NAMALWA (cell line): ENCODE data around the gene NTM.
"Not testable (repeated sequence)": the region's sequence is repeated elsewhere in the genome, so short reads cannot be mapped to it uniquely, and the experiment has no call there.

ENCODE experiments used
- DNase-seq: peaks from one replicate; pipeline ENCODE4 v3.0.0-alpha.2; 2015; ENCODE audit warnings: low spot score

Gene NTM

GRCh38 chr11:131463649-131464425 lies 93.4 kb downstream of the NTM start:
- DNase-seq: no peak

GRCh38 chr11:131464461-131464860 lies 94.0 kb downstream of the NTM start:
- no peak for DNase-seq

- no peak for DNase-seq
Measured at GRCh38 chr11:131465039-131465438, 94.6 kb downstream of the NTM start.

- DNase-seq: no peak
Measured at GRCh38 chr11:131465746-131466145, 95.3 kb downstream of the NTM start.

GRCh38 chr11:131467645-131468394 lies 97.4 kb downstream of the NTM start:
- DNase-seq: no peak

- no peak for DNase-seq
Measured at GRCh38 chr11:131468565-131468964, 98.2 kb downstream of the NTM start.

- DNase-seq: no peak
Measured at GRCh38 chr11:131470216-131470925, 100.0 kb downstream of the NTM start.

GRCh38 chr11:131471976-131472375 lies 101.6 kb downstream of the NTM start:
- no peak for DNase-seq

GRCh38 chr11:131474947-131475346 lies 104.5 kb downstream of the NTM start:
- DNase-seq: peak; percentile 6

GRCh38 chr11:131476266-131476665 lies 105.9 kb downstream of the NTM start:
- DNase-seq: no peak

- DNase-seq: no peak
Measured at GRCh38 chr11:131478341-131478740, 107.9 kb downstream of the NTM start.

GRCh38 chr11:131481303-131481702 lies 110.9 kb downstream of the NTM start:
- DNase-seq: no peak

- DNase-seq: no peak
Measured at GRCh38 chr11:131481971-131482370, 111.6 kb downstream of the NTM start.

- DNase-seq: no peak
Measured at GRCh38 chr11:131483453-131483852, 113.0 kb downstream of the NTM start.

GRCh38 chr11:131483877-131484276 lies 113.5 kb downstream of the NTM start:
- no peak for DNase-seq

GRCh38 chr11:131486100-131486499 lies 115.7 kb downstream of the NTM start:
- no peak for DNase-seq

GRCh38 chr11:131486937-131487635 lies 116.7 kb downstream of the NTM start:
- no peak for DNase-seq

- DNase-seq: no peak
Measured at GRCh38 chr11:131488238-131488637, 117.8 kb downstream of the NTM start.

- DNase-seq: no peak
Measured at GRCh38 chr11:131491503-131491902, 121.1 kb downstream of the NTM start.

- no peak for DNase-seq
Measured at GRCh38 chr11:131495423-131495822, 125.0 kb downstream of the NTM start.

- not testable (repeated sequence) for DNase-seq
Measured at GRCh38 chr11:131497686-131498085, 127.3 kb downstream of the NTM start.

GRCh38 chr11:131498631-131499160 lies 128.3 kb downstream of the NTM start:
- no peak for DNase-seq
